HG02571 (cell line): ENCODE data around the gene GALNT9.

Experiments
- ATAC-seq: cut with Tn5 transposase; IDR thresholded peaks from one replicate; pipeline ENCODE4 v1.9.1; 2021; ENCODE audit warnings: mild to moderate bottlenecking, moderate library complexity; ENCODE audit not compliant: unreplicated experiment

The GALNT9 gene

DNA sequence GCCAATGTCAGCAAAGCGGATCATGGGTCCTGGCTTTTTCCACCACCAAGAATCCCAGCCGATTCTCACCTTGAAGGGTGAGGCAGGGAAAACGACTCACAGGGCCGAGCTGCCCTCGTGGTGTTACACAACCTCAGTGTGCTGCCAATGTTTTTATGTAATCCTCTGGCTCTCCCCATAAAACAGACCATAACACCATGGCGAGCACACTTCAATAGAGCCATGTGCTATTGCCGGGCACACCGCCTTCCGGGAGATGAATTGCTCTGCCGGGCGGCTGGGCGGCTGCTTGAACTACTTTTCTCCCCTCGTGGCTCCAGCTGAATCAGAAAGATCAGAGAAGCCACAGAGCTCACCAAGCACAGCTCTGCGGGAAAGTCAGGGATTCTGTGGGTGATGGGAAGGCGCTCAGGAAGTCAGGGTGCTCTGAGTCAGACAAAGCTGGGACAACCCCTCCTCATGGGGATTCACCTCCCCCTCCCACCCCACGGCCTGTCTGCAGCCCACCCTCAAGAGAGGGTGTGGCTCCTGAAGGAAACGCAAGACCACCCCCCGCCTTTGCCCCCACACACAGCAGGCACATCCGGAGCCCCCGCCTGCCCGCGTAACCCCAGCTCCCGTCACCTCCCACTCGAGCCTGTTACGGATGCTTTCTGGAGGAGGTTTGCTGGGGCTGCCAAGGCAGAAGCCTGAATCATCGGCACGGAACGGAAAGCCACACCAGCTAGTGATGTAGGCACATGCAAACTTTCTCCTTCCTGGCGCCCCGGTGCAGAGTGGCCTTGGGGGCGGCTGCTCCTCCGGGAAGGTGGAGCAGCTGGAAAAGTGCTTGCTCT, 1.8 kb downstream of the GALNT9 start:
- no peak for ATAC-seq

DNA sequence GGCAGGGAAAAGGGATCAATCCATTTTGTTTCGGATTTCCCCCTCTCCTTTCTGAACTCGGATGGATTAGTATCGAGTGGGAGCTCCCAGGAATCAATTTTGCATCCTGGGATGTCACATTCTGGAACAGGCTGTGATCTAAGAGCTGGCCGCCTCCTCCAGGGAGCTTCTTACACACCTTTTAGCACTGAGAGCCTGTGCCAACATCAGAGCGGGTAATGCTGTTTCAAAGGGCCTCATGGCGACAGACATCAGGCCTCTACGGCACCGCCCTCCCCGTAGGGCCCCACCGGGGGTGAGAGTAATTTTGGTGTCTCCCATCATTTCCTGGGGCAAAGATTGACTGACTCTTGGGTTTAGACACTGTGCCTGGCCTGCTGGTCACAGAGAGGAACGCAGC, 2.7 kb downstream of the GALNT9 start:
- no peak for ATAC-seq

DNA sequence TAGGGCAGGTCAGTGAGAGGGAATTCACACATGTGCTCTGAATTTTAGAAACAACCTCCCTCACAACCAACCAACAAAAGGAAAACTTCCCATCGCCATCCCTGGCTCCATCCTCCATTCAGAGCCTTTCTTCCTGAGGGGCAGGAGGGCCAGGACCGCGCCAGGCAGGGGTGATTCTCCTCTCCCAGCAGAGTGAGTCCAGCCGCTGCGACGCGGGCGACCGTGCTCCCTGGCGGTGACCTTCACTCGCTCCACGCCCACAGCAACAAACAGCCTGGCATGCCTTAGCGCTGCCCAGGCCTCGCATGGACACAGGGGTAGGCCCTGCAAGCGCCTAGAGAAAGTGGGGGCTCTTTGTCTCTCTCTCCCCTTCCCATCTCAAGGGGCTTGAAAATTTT, 3.7 kb downstream of the GALNT9 start:
- ATAC-seq: no peak

GRCh38 chr12:132324841-132325732, 4.3 kb downstream of the GALNT9 start:
- ATAC-seq: no peak

GRCh38 chr12:132324173-132324572, 5.2 kb downstream of the GALNT9 start:
- no peak for ATAC-seq

- ATAC-seq: no peak
Measured at GRCh38 chr12:132323171-132324010, 6.0 kb downstream of the GALNT9 start.

DNA sequence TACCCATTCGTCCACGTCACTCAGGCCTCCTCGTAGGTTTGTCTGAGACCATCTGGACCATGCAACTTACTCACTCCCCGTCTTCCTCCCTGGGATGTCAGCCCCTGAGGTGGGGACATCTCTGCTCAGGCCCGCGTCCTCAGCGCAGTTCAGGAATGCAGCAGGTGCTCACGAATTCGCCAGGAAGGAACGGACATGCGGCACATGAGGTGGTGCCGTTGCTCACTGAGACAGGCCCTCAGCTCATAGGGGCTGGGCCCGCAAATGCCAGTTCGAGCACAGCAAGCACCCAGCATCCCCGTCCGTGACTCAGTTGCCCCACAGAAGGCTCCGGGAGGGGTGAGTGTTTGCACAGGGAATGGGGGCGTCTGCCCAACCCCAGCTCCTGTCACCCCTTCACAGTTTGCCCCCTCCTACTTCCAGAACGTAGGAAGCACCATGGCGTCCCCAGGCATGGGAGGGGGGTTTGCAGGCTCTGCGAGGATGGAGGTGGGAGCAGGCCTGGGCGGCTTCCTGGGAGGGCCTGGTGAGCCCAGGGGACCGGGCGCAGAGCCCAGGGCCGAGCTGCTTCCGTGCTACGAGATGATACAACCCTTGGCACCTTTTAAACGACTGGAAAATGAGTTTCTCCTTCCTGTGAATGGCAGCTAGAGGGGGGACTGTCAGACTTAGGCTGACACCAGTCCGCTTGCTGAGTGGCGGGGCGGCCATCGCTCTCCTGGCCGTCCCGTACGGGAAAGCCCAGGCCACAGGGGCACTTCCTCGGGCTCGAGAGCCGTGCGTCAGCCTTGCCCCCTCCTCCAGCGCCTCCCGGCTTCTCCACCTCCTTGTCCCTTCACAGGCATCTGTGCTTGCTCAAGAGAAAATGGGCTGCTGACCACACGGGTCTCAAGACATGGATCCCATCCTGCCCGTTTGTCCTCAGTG, 6.9 kb downstream of the GALNT9 start:
- ATAC-seq: no peak

GRCh38 chr12:132321321-132322118, 7.9 kb downstream of the GALNT9 start:
- ATAC-seq: no peak

DNA sequence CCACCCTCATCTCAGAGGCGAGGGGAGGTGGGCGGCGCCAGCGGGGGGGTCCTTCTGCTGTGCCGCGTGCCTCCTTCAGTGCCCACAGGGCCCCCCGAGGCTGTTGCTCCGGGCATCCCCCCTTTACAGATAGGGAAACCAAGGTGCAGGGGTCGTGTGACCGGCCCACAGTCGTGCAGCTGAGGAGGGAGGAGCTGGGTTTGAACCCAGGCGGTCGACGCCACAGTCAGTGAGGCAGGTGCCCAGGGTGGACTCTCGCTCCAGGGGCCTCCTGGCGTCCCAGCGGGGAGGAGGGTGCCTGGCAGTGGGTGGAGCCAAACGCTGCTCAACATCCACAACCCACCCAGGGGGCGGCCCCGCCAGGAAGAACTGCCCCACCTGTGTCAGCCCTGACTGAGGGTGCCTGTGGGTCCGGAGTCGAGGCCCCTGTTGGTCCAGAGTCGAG, 8.6 kb downstream of the GALNT9 start:
- ATAC-seq: no peak

- ATAC-seq: no peak
Measured at GRCh38 chr12:132319991-132320570, 9.3 kb downstream of the GALNT9 start.

DNA sequence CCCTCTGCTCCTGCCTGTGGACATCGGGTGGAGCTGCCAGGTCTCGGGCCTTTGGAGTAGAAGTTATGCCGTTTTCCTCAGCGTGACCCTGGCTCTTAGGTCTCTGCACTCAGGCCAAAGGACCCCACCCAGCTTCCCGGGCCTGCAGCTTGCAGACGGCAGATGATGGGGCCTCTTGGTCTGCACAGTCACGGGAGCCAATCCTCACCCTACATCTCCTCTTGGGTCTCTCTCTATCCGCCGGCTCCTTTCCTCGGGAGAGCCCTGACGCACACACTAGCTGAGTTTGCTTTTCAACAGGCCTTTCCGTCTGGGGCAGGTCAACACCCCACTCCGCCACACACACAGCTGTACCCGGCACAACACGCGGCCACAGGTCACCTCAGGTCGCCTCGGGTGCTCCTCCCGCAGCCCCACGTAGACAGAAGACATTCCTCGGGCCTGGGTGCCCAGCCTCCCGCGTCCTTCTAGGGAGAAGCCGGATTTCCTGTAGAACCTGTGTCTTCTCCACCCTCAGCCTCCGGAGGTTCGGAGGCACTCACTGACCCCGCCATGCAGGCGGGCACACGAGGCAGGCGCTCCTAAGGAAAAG, 9.9 kb downstream of the GALNT9 start:
- ATAC-seq: no peak

DNA sequence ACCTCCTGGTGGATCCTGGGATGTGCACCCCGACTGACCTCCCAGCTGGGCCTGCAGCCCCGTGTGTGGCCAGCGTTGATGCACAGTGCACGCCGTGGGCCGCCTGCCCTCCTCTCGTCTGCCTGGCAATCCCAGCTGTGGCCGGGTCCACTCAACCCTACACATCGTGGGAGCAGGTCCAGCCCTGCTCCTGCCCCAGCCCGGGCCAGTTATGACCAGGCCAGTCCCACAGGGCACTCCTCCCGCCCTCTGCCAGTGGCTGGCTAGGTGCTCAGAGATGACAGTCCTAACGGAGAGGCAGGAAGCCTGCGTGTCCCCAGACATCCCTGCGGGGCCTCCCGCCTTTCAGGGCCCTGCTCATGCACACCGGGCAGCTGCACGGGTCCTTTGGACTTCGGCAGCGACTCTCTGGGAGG, 10.8 kb downstream of the GALNT9 start:
- ATAC-seq: no peak

- ATAC-seq: no peak
Measured at GRCh38 chr12:132318135-132318534, 11.3 kb downstream of the GALNT9 start.

GRCh38 chr12:132317233-132317938, 12.0 kb downstream of the GALNT9 start:
- ATAC-seq: no peak

DNA sequence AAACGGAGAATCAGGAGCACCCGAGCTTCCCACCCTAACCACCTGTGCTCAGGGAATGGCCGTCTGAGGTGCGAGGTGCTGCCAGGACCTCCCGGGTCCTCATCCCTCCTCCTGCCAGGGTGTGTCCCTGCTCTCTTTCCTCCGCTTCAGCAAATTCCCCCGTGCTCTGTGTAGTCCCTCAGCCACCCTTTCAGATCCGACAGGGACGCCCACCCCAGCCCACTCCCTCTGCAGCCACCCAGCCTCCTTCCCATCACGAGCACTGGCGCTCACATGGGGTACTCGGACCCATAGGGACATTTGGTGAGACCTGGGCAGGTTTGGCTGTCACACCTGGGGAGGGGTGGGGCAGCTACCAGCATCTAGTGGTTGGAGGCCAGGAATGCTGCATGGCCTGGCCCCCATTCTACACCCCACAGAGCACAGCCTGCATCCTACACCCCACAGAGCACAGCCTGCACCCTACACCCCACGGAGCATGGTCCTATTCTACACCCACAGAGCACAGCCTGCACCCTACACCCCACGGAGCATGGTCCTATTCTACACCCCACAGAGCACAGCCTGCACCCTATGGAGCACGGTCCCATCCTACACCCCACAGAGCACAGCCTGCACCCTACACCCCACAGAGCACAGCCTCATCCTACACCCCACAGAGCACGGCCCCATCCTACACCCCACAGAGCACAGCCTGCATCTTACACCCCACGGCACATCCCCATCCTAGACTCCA, 12.7 kb downstream of the GALNT9 start:
- ATAC-seq: no peak

GRCh38 chr12:132315951-132316350, 13.4 kb downstream of the GALNT9 start:
- no peak for ATAC-seq

- ATAC-seq: no peak
Measured at GRCh38 chr12:132315507-132315906, 13.9 kb downstream of the GALNT9 start.
